ENCODE results near the gene OTUD7B.

Gene OTUD7B

DNA sequence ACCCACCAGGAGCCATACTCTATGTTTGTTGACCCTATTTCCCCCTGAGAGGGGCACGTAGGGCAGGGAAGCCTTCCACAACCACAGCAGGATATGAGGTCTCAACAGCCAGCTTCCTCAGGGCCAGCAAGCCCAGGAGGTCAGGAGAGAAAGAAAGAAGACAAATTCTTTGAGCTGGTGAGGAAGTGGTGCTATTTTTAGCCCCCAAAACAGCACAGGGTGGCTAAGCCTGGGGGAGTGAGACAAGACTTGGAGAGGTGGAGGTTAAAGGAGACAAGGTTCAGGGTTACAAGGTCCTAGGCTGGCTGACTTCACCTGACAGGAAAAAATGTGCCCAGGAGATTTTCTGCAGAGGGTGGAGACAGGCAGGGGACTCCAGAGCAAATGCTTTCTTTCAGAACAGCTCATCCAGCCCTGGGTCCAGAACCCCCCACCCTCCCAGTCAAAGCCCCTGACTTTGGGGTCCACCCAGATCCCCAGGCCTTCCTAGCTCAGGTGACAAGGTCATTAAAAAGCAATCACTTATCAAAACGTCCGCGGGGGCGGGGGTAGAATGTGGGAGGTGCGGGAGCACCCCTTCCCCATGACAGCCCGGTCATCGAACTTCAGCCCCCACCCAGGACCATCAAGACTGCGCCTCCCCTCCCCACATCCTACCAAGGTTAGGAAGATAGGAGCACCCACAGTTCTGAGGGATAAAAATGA, 94.2 kb downstream of the OTUD7B start:
- DNase-seq (ENCODE audit: low read depth) = no peak

DNA sequence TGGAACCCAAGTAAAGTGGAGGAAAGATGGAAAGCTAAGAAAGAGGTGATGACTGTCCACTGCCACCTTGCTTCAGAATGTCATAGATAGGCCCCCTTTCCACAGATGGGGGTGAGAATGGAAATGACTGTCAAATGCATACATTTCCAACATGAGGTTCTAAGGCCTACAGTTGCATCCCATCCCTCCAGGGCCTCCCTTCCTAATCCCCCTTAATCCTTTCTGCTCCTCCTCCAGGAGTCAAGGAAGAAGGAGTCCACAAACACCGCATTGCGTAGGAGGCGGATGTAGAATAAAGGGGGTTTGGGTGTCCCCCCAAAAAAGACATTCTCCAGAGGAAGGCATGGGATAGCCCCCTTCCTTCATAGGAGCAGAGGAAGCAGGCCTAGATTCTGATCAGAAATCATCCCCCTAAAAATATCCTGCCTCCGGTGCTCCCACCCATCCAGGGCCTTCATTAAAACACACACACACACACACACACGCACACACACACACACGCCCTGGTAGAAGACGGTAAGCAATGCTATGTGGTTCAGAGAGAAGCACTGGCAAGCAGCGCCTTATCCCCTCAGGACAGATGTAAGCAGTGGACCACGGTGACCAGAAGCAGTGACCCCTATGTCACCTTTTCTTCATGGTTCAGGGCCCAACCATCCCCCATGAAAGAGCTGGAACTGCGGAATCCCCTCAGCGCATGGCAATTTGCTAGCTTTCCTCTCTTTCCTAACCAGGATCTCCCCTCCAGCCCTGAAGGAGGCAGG, 94.9 kb downstream of the OTUD7B start:
- no peak for DNase-seq (ENCODE audit: low read depth)

DNA sequence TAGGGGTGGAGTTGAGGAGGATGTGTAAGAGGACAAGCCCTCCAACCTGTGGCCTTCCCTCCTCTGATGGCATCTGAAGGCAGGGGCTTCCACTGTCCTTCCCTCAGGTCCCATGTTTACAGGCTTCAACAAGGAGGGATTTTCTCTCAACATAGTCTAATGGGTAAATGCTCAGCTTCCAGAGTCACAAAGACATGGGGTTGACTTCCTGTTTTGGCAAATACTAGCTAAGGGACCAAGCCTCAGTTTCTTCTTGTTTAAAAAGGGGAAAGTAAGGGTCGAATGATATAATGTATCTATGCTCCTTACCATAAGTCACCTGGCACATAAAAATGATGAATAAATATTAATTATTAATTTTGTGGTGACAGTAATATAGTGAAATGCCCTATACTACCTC, 96.0 kb downstream of the OTUD7B start:
- no peak for DNase-seq (ENCODE audit: low read depth)

DNA sequence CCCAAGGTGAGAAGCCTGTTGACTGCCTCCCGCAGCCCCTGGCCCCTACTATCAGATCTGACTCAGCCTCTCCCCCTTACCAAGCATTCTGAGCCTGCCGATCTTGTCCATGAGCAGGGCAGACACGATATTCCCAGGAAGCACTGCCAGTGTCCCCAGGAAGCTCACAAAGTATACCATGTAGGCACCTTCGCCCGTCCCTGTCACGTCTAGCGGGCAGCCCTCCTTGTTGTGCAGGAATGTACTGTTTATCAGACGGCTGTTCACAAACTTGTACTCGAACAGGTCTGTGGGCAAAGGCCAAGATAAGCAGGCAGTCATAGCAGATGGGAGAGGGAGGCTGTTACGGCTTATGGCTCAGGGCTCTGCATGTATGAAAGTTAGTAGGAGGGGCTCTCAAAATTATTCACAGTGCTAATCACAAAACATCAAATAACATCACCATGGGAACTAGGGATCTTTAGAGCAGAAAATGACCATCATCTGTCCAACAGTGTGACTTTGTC, 103.9 kb downstream of the OTUD7B start:
- no peak for DNase-seq (ENCODE audit: low read depth)

DNA sequence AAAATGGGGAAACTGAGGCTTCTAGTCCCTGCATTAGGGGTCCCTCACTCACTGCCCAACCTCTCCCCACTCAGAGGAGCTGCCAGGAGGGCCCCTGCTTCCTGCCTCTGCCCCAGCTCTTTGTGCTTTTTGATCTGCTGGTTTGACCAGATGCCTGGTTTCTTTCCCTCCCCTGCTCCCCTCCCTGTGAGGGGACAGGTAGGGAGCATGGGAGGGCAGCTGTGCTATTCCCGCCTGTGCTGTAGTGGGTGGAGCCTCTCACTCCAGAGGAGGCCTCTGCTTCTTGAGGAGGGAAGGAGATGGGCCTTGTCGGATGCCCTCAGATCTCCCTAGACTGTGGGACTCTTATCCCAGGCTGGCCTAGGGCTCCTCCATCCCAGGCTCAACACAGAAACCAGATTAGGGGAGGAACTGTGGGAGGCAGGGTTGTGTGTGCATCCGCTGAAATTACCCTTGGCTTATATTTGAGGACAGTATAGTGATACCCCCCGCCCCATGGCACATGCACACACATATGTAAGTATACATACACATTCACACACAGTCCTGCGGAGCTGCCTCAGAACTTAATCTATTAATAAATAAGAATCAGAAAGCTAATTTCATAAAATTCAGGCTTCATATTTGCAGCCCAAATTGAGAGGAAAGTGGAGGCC, 106.6 kb downstream of the OTUD7B start:
- no peak for DNase-seq (ENCODE audit: low read depth)

DNA sequence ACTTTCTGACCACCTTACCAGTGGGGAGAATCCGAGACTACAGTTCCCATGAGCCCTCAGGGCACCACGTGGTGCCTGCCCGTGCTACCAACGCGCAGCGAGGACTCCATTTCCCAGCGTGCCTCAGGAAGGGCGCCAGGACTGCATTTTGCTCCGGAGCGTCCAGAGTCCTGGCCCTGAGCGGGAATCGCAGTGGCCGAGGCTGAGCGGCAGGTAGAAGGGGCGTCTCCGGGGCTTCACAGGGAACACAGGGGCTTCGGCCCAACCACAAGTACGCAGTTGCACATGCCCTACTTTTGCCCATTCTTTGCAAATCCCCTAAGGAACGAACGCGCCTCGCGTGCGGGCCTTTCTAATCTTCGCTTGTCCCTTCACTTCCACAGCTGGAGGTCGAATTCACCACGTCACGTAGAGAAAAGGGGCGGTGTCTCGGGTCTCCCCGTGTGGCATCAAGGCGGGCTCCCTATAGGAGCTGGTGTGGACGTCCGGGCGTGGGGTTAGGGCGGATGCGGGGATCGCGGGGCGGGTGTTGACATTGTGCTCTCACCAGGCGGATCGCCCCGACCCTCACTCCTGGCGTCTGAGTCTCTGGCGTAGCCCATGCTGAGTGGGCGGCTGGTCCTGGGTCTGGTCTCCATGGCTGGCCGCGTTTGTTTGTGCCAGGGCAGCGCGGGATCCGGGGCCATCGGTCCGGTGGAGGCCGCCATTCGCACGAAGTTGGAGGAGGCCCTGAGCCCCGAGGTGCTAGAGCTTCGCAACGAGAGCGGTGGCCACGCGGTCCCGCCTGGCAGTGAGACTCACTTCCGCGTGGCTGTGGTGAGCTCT, 110.9 kb downstream of the OTUD7B start, which contains the start of gene BOLA1:
Gene BOLA1, plus strand, starts transcription at position 109 of the 825 bp plus-strand sequence. Its CDS starts 492 bp downstream, at position 601.
- DNase-seq (ENCODE audit: low read depth) = peak; percentile 62

DNA sequence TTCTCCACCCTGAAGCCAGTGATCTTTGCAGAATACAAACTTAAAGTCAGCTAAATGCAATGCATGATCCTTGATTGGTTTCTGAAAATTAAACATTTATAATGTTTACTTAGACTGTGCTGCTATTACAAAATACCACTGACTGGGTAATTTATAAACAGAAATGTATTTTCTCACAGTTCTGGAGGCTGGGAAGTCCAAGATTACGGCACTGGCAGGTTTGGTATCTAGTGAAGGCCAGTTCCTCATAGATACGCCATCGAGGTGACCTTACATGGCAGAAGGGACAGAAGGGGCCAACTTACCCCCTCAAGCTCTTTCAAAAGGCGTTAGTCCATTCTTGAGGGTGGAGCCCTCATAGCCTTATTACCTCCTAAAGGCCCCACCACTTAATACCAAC, 114.0 kb downstream of the OTUD7B start:
- DNase-seq (ENCODE audit: low read depth) = no peak

DNA sequence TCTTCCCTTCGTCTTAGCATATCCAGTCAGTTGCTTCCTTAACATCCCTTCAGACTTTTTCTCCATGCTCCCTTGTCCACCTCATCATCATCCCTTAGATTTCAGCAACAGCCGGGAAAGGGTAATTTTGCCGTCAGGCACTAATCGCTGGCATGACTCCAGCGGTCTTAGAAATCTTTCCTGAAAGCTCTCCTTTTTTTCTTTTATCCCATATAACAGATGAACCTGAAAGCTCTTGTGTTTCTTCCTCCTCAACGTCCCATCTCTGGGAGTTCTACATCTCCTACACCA, 121.6 kb downstream of the OTUD7B start:
- DNase-seq (ENCODE audit: low read depth) = no peak

DNA sequence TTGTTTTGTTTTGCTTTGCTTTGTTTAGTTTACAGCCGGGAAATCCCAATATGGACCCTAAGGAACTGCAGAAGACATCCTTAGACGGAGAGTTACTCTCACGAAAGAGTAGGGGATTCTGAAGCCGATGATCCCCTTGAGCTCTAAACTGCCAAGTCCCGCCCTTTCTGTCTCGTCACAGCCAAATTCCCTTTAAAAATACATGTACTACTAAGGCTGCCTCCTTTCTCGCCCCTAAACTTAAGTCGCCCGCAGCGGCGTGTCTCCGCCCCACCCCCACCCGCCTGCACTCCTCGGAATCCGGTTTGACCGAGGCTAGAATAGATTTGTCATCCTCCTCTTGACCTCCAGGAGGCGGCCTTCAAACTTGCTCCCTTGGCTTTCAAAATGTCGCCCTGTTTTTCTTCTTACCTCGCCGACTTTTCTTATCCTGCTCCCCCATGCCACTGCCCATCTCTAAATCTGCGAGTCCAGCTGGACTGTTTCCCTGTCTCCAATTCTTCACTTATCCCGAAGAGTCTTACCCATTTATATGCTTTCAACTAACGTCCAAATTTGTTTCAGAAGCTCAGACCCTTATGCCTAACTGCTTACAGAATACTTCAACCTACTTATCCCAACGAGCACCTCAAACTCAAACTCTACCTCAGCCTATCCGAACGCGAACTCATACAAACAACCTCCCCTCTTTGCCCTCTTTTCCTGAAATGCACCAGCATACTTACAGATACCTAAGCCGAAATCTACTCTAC, 122.1 kb downstream of the OTUD7B start:
- DNase-seq (ENCODE audit: low read depth) = peak; percentile 43

Data from GM04503 (cell line).